GM19043 (cell line): ENCODE results near the gene LRP8.
A peak's percentile ranks its signal among the peaks of the same experiment; 100 is the strongest.

Experiments used
- ATAC-seq: cut with Tn5 transposase; IDR thresholded peaks from one replicate; pipeline ENCODE4 v1.9.1; 2021; ENCODE audit warnings: low read depth; ENCODE audit not compliant: unreplicated experiment

LRP8 gene

GRCh38 chr1:53361541-53361961 is 33.7 kb upstream of the LRP8 start:
- no peak for ATAC-seq

GRCh38 chr1:53359934-53360276 is 32.0 kb upstream of the LRP8 start:
- ATAC-seq = no peak

GRCh38 chr1:53359225-53359933 is 31.5 kb upstream of the LRP8 start:
- no peak for ATAC-seq

- no peak for ATAC-seq
Measured at GRCh38 chr1:53356637-53357036, 28.8 kb upstream of the LRP8 start.

GRCh38 chr1:53354119-53354518 is 26.2 kb upstream of the LRP8 start:
- no peak for ATAC-seq

- ATAC-seq = no peak
Measured at GRCh38 chr1:53352561-53352960, 24.7 kb upstream of the LRP8 start.

- ATAC-seq = no peak
Measured at GRCh38 chr1:53350853-53351767, 23.2 kb upstream of the LRP8 start.

GRCh38 chr1:53349968-53350852 is 22.3 kb upstream of the LRP8 start:
- ATAC-seq = no peak

GRCh38 chr1:53349369-53349835 is 21.5 kb upstream of the LRP8 start:
- ATAC-seq = no peak

GRCh38 chr1:53348486-53349368 is 20.9 kb upstream of the LRP8 start:
- ATAC-seq = no peak

- no peak for ATAC-seq
Measured at GRCh38 chr1:53346814-53347176, 18.9 kb upstream of the LRP8 start.

GRCh38 chr1:53345996-53346813 is 18.3 kb upstream of the LRP8 start:
- ATAC-seq = no peak

GRCh38 chr1:53344921-53345838 is 17.3 kb upstream of the LRP8 start:
- ATAC-seq = peak; percentile 95

- ATAC-seq = no peak
Measured at GRCh38 chr1:53343831-53344668, 16.2 kb upstream of the LRP8 start.

- no peak for ATAC-seq
Measured at GRCh38 chr1:53342735-53343470, 15.0 kb upstream of the LRP8 start.

GRCh38 chr1:53341961-53342707 is 14.3 kb upstream of the LRP8 start:
- ATAC-seq = no peak
